MCF 10A (cell line): ENCODE measurements around the gene GON4L. TPM values are rescaled to one million over a fixed set of nuclear protein-coding genes. Genes with fewer than 3 reads are reported as not detected.

ENCODE experiments used
- BruUV-seq: library from RNA; stranded (reverse); fragments of 400-500 nt; replicated peaks from 2 replicates; lab custom pipeline; 2021; lab: Mats Ljungman, UMichigan
- CTCF ChIA-PET: fragments of 300-600 bp; sonication (Branson Sonifier 250); formaldehyde crosslinking; extraction: SDS; loops from one replicate; lab custom pipeline; 2021; ENCODE audit warnings: antibody characterized with exemption, inconsistent platforms; lab: Yijun Ruan, JAX
- POLR2A ChIA-PET: fragments of 300-600, 350-650 bp; sonication (Branson Sonifier 250); formaldehyde crosslinking; extraction: SDS; loops from one replicate; lab custom pipeline; 2020; ENCODE audit warnings: antibody characterized with exemption, inconsistent platforms; lab: Yijun Ruan, JAX
- DNase-seq: peaks from one replicate; pipeline ENCODE4 v3.0.0-alpha.2; 2018; ENCODE audit not compliant: unreplicated experiment
- H3K27ac Mint-ChIP-seq: one replicate; pipeline ENCODE4 v1.8.0; 2022; ENCODE audit warnings: mild to moderate bottlenecking, low read depth, mixed read lengths; ENCODE audit not compliant: unreplicated experiment
- H3K27me3 Mint-ChIP-seq: one replicate; pipeline ENCODE4 v1.8.0; 2022; ENCODE audit warnings: mixed read lengths; ENCODE audit not compliant: insufficient read depth, unreplicated experiment
- H3K36me3 Mint-ChIP-seq: one replicate; pipeline ENCODE4 v1.8.0; 2022; ENCODE audit warnings: mild to moderate bottlenecking, moderate library complexity, mixed read lengths; ENCODE audit not compliant: insufficient read depth, unreplicated experiment
- H3K4me1 Mint-ChIP-seq: one replicate; pipeline ENCODE4 v1.8.0; 2022; ENCODE audit warnings: mixed read lengths; ENCODE audit not compliant: insufficient read depth, unreplicated experiment
- H3K4me3 Mint-ChIP-seq: one replicate; pipeline ENCODE4 v1.8.0; 2022; ENCODE audit warnings: mild to moderate bottlenecking, moderate library complexity, mixed read lengths; ENCODE audit not compliant: unreplicated experiment
- H3K9me3 Mint-ChIP-seq: one replicate; pipeline ENCODE4 v1.8.0; 2022; ENCODE audit warnings: mixed read lengths; ENCODE audit not compliant: unreplicated experiment
- CTCF ChIP-seq: fragments of 200-600 bp; IDR thresholded peaks from one replicate; pipeline ENCODE4 v1.8.0; 2022; ENCODE audit warnings: antibody characterized with exemption, mild to moderate bottlenecking; ENCODE audit not compliant: unreplicated experiment
- intact Hi-C: fragments of 100-400 bp; cut with micrococcal nuclease; formaldehyde crosslinking; loops from 2 replicates; pipeline ENCODE4 v1.14.1; 2022
- total RNA-seq: library from RNA; stranded (reverse); gene quantifications from 2 replicates; pipeline ENCODE4 v1.2.3, GENCODE V29; 2022

GON4L gene
- total RNA-seq, 1 experiment from 2014 or later = 60.1 TPM

GRCh38 chr1:155816351-155816750 is 40.7 kb downstream of the GON4L start:
- intact Hi-C loops = no loop called here
- ChIA-PET CTCF (interaction anchor here (0.6 to 1.1 kb wide), 2 partner anchors 173 to 314 kb away, joined by 3 read pairs; no protein-coding TSS in a partner anchor), POLR2A (interaction anchor here (0.8 to 1.0 kb wide), 2 partner anchors 9 to 41 kb away, joined by 3 to 4 read pairs; no protein-coding TSS in a partner anchor)
- Mint-ChIP-seq H3K27ac (peak overlapping the region; percentile 68), H3K36me3 (peaks cover 94% of the 10 kb centered on the region), H3K27me3 (no peaks in the 10 kb centered on the region), H3K9me3 (no peaks in the 10 kb centered on the region), H3K4me1 (no peaks in the 10 kb centered on the region), H3K4me3 (no peak overlapping the region)
- BruUV-seq = no TSS peak
- TF ChIP-seq CTCF = no peak
- DNase-seq = no peak

- Mint-ChIP-seq H3K9me3 (no peaks in the 10 kb centered on the region), H3K36me3 (peaks cover 88% of the 10 kb centered on the region), H3K4me1 (no peaks in the 10 kb centered on the region), H3K4me3 (no peak overlapping the region), H3K27me3 (no peaks in the 10 kb centered on the region), H3K27ac (no peak overlapping the region)
- ChIA-PET CTCF (no interaction called here), POLR2A (no interaction called here)
- no peak for DNase-seq
- TF ChIP-seq CTCF = no peak
- intact Hi-C loops = no loop called here
- no TSS peak for BruUV-seq
These were observed 43.3 kb downstream of the GON4L start for GRCh38 chr1:155813672-155814071.

GRCh38 chr1:155812878-155813277 is 44.1 kb downstream of the GON4L start:
- Mint-ChIP-seq H3K9me3 (no peaks in the 10 kb centered on the region), H3K27ac (no peak overlapping the region), H3K4me3 (no peak overlapping the region), H3K27me3 (no peaks in the 10 kb centered on the region), H3K36me3 (peaks cover 88% of the 10 kb centered on the region), H3K4me1 (no peaks in the 10 kb centered on the region)
- TF ChIP-seq CTCF = no peak
- no peak for DNase-seq
- intact Hi-C loops = no loop called here
- ChIA-PET CTCF (no interaction called here), POLR2A (no interaction called here)
- no TSS peak for BruUV-seq

GRCh38 chr1:155809088-155809487 is 47.9 kb downstream of the GON4L start:
- Mint-ChIP-seq H3K27ac (no peak overlapping the region), H3K27me3 (no peaks in the 10 kb centered on the region), H3K9me3 (no peaks in the 10 kb centered on the region), H3K4me3 (no peak overlapping the region), H3K36me3 (peaks cover 84% of the 10 kb centered on the region), H3K4me1 (no peaks in the 10 kb centered on the region)
- no peak for DNase-seq
- CTCF ChIA-PET = interaction anchor here (0.5 to 0.6 kb wide), 3 partner anchors 11 to 142 kb away, joined by 3 to 4 read pairs (median 3); no protein-coding TSS in a partner anchor
- TF ChIP-seq CTCF = no peak
- POLR2A ChIA-PET = interaction anchor here (1.0 kb wide), 1 partner anchor 74 kb away, joined by 3 read pairs; no protein-coding TSS in a partner anchor
- no TSS peak for BruUV-seq
- intact Hi-C loops = no loop called here
